Left ventricle myocardium inferior (tissue), 1 donor: ENCODE data around the gene CFAP46. TPM values are rescaled to one million over a fixed set of nuclear protein-coding genes. Genes with fewer than 3 reads are reported as not detected.

Source experiments
- DNase-seq: peaks from one replicate; pipeline ENCODE4 v3.0.0-alpha.2; 2020
- H3K27ac ChIP-seq: fragments of 200-600 bp; replicated peaks from 2 replicates; pipeline ENCODE4 v1.8.0; 2021
- H3K27me3 ChIP-seq: fragments of 200-600 bp; 2 replicates; pipeline ENCODE4 v1.8.0; 2021; ENCODE audit warnings: low read depth
- H3K36me3 ChIP-seq: fragments of 200-600 bp; 2 replicates; pipeline ENCODE4 v1.8.0; 2021
- H3K4me1 ChIP-seq: fragments of 200-600 bp; 2 replicates; pipeline ENCODE4 v1.8.0; 2021
- H3K4me3 ChIP-seq: fragments of 200-600 bp; 2 replicates; pipeline ENCODE4 v1.8.0; 2021; ENCODE audit warnings: mild to moderate bottlenecking, moderate library complexity
- H3K9me3 ChIP-seq: fragments of 200-600 bp; replicated peaks from 2 replicates; pipeline ENCODE4 v1.8.0; 2021
- intact Hi-C: fragments of 100-400 bp; cut with micrococcal nuclease; formaldehyde crosslinking; loops from one replicate; pipeline ENCODE4 v1.11.0; 2022
- total RNA-seq: library from RNA; stranded (reverse); fragmentation: NEBNext Ultra II Directional; extraction: Animal tissue kit (Norgen Biotek cat#: 25700); gene quantifications from one replicate; pipeline ENCODE4 v1.2.1, GENCODE V29; 2021
- TF ChIP-seq, protein P1 (sequence below): fragments of 200-600 bp; IDR thresholded peaks from 2 replicates; pipeline ENCODE4 v1.8.0; 2021; ENCODE audit warnings: antibody characterized with exemption, mild to moderate bottlenecking, borderline replicate concordance
- donor health status: DM: no; HTN: yes; CAD: no; lungs with severe emphysema.

Gene CFAP46
- total RNA-seq, 1 donor from 2014 or later, result 0.99 TPM

DNA sequence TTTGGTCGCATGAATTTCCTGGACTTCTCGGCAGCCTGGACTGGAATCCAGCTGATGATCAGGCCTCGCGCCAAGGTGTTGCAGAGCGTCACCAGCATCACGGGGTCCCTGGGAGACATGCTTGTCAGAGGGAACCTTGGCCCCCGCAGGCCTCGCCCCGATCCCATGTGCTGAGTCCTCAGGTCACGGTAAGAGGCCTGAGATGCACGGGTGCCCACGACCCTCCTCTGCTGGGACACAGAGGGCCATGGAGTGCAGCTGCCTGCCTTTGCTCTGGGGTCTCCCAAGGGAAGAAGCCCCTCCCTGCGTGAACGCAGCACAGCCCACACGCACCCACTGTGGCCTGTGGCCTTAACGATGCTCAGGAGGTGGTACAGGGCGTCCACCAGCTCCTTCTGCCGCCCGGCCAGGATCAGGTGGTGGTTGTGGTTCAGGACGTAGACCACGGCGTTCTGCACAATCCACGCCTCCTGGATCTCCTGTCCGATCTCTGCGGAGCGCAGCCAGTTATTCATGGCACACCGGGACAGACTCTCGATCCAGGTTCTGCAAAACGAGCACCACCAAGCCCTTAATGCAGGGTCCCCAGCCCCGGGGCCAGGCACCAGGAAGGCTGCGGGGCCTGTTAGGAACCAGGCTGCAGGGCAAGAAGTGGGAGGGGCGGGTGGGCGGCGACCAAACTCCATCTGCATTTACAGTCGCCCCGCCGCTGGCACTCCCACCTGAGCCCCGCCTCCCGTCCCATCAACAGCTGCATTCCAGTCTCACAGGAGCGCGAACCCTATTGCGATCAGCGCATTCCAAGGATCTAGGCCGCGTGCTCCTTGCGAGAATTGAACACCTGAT, 29.4 kb downstream of the CFAP46 start:
- peaks cover 24% of the 10 kb centered on the region for H3K27me3 ChIP-seq
- no peaks in the 10 kb centered on the region for H3K4me1 ChIP-seq
- H3K27ac ChIP-seq, result no peak overlapping the region
- H3K9me3 ChIP-seq, result no peaks in the 10 kb centered on the region
- DNase-seq, result no peak
- H3K4me3 ChIP-seq, result no peak overlapping the region
- intact Hi-C loops, result no loop called here
- TF ChIP-seq, protein P1, sequence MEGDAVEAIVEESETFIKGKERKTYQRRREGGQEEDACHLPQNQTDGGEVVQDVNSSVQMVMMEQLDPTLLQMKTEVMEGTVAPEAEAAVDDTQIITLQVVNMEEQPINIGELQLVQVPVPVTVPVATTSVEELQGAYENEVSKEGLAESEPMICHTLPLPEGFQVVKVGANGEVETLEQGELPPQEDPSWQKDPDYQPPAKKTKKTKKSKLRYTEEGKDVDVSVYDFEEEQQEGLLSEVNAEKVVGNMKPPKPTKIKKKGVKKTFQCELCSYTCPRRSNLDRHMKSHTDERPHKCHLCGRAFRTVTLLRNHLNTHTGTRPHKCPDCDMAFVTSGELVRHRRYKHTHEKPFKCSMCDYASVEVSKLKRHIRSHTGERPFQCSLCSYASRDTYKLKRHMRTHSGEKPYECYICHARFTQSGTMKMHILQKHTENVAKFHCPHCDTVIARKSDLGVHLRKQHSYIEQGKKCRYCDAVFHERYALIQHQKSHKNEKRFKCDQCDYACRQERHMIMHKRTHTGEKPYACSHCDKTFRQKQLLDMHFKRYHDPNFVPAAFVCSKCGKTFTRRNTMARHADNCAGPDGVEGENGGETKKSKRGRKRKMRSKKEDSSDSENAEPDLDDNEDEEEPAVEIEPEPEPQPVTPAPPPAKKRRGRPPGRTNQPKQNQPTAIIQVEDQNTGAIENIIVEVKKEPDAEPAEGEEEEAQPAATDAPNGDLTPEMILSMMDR, result no peak
- no peaks in the 10 kb centered on the region for H3K36me3 ChIP-seq

DNA sequence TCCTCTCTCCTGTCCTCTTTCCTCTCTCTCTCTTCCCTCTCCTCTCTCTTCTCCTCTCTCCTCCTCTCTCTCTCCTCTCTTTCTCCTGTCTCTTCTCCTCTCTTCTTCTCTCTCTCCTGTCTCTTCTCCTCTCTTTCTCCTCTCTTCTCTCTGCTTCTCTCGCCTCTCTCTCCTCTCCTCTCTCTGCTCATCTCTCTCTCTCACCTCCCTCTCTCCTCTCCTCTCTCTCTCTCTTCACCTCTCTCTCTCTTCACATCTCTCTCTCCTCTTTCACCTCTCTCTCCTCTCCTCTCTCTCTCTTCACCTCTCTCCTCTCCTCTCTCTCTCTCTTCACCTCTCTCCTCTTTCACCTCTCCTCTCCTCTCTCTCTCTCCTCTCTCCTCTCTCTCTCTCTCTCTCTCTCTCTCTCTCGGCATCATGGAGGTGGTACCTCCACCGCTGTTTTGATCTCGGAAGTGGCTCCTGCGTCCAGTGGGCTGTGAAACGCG, 30.1 kb downstream of the CFAP46 start:
- no peak overlapping the region for H3K27ac ChIP-seq
- no peaks in the 10 kb centered on the region for H3K9me3 ChIP-seq
- H3K4me1 ChIP-seq, result no peaks in the 10 kb centered on the region
- intact Hi-C loops, result no loop called here
- H3K4me3 ChIP-seq, result no peak overlapping the region
- no peaks in the 10 kb centered on the region for H3K36me3 ChIP-seq
- H3K27me3 ChIP-seq, result peaks cover 24% of the 10 kb centered on the region
- TF ChIP-seq, protein P1, result no peak
- DNase-seq, result no peak

DNA sequence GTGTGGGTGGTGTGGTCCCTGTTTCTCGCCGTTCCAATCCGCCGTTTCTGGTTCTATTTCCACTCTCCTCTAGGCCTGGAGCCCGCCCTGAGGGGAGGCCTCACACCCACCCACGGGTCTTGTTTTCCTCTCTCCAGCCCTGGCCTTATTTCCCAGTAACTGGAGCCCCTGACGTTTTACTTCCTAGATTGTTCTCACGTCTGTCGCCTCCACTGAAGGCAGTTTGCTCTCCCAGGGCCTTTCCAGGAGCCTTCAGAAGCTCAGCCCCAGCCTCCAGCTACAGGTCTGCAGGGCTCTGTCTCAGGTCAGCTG, 30.6 kb downstream of the CFAP46 start:
- Histone ChIP-seq H3K4me1 (no peaks in the 10 kb centered on the region), H3K4me3 (no peak overlapping the region), H3K27ac (no peak overlapping the region), H3K36me3 (no peaks in the 10 kb centered on the region), H3K9me3 (no peaks in the 10 kb centered on the region), H3K27me3 (peaks cover 24% of the 10 kb centered on the region)
- TF ChIP-seq, protein P1, result no peak
- intact Hi-C loops, result no loop called here
- no peak for DNase-seq

DNA sequence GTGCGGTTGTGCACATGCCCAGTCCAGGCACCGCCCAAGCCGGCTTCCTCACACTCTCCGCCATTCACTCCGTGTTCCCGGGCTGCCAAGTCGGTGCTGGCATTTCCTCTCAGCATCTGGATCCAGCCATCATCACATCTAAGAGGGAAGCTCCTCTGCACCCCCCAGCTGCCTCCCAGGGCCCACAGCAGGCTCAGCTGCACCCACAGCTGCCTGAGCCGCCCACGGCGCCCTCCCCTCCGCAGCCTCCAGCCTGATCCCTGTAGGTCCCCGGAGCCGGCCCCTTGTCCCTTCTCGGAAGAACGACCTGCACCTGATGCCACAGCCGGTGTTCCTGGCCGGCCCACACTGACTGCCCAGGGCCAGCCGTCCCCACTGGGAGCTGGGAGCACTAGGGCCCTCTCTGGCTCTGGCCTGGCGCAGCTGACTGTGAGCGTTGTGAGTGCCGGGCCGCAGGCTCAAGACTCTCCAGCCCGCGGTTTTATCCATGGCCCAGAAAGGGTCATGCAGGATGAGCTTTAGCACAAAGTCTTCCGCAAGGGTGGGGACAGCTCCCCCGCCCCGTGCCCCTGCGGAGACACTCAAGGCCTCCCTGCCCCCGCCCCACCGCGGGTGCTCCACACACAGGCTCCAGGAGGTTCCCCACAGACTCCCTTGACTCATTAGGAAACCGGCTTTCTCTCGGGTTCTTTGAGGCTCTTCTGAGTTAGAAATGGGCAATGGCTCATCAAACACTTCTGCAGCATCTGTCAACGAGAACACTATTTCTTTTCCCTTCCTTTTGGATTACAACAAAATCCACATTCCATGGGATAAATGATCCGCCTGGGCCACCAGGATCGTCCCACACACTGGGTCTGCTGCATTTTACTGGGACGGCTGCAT, 31.2 kb downstream of the CFAP46 start:
- Histone ChIP-seq H3K9me3 (peaks cover under 1% of the 10 kb centered on the region), H3K4me1 (no peaks in the 10 kb centered on the region), H3K4me3 (no peak overlapping the region), H3K36me3 (no peaks in the 10 kb centered on the region), H3K27me3 (peaks cover 24% of the 10 kb centered on the region), H3K27ac (no peak overlapping the region)
- intact Hi-C loops, result no loop called here
- TF ChIP-seq, protein P1, result no peak
- DNase-seq, result no peak

DNA sequence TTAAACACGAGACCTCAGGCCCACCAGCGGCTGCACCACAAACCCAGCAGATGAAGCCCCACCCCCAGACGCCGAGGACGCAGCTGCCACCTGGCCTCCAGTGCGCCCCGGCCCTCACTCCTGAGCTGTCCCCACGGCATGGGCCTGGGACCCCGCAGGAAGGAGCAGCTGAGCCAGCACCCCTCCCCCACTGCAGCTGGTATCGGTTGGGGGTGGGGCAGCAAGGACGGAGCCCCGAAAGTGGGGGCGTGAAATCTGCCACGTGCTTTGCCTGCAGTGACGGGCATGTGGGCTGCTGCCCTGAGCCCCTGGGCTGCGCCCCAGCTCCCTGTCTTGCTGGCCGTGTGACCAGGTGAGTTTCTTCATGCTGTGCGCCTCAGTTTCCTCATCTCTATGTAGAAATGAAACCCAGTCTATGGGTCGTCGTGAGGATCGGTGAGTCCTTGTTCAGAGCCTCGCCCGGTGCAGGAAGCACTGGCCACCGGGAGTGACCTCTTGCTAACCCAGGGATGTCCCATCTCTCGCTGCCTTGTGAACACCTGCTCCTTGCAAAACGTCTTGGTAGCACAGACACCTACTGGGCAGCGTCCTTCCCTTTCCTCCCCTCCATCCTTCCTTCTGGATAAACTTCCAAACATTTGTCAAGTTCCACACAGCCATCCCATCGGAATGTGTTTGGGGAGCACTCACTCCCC, 32.0 kb downstream of the CFAP46 start:
- no peak overlapping the region for H3K4me3 ChIP-seq
- TF ChIP-seq, protein P1, result no peak
- H3K9me3 ChIP-seq, result peaks cover 8% of the 10 kb centered on the region
- H3K4me1 ChIP-seq, result no peaks in the 10 kb centered on the region
- H3K27me3 ChIP-seq, result peaks cover 20% of the 10 kb centered on the region
- DNase-seq, result no peak
- intact Hi-C loops, result no loop called here
- H3K27ac ChIP-seq, result no peak overlapping the region
- H3K36me3 ChIP-seq, result no peaks in the 10 kb centered on the region
